B cell (primary cell): ENCODE measurements around the gene CDIP1. TPM values are rescaled to one million over a fixed set of nuclear protein-coding genes. Genes with fewer than 3 reads are reported as not detected.

Experiments used
- ATAC-seq: fragments of 200-7000 bp; cut with Tn5 transposase; one replicate; pipeline ENCODE4 v1.10.0; 2021; ENCODE audit warnings: low read depth, mild to moderate bottlenecking, moderate number of reproducible peaks, moderate library complexity
- CTCF ChIA-PET: fragments of 350-600 bp; sonication (Branson Sonifier 250); formaldehyde crosslinking; loops from one replicate; lab custom pipeline; 2021; ENCODE audit warnings: antibody characterized with exemption, inconsistent platforms; lab: Charles Lee
- POLR2A ChIA-PET: fragments of 350-600 bp; sonication (Branson Sonifier 250); formaldehyde crosslinking; loops from one replicate; lab custom pipeline; 2021; ENCODE audit warnings: antibody characterized with exemption; lab: Charles Lee
- DNase-seq: peaks from one replicate; pipeline ENCODE4 v3.0.0; 2013
- H2AFZ ChIP-seq: 2 replicates; pipeline ENCODE4 v1.6.1; 2012; ENCODE audit warnings: mild to moderate bottlenecking, low read depth, low read length; ENCODE audit not compliant: insufficient read depth, poor library complexity, severe bottlenecking
- H3K27ac ChIP-seq, 2 donors: 1 replicate in 1 of 2; 2 replicates in 1 of 2; pipeline ENCODE4 v1.5.1; 2012 to 2013; ENCODE audit warnings: low read length in 2 of 2, mild to moderate bottlenecking in 2 of 2, moderate library complexity in 1 of 2
- H3K27me3 ChIP-seq, 4 experiments: fragments of 200-600 bp in 1 of 4; sonication (generic) in 1 of 4; replicated peaks in 1 of 4; 1 replicate in 2 of 4; 2 replicates in 2 of 4; pipeline versions ENCODE4 v1.6.1 to v1.7.0; 2013 to 2016; ENCODE audit warnings: low read length in 3 of 4, mild to moderate bottlenecking in 2 of 4, mixed read lengths in 1 of 4, moderate library complexity in 1 of 4; ENCODE audit not compliant: insufficient read depth in 4 of 4, control insufficient read depth in 3 of 4; ENCODE audit errors: control extremely low read depth in 1 of 4
- H3K36me3 ChIP-seq, 2 experiments: replicated peaks in 1 of 2; 1 replicate in 1 of 2; 2 replicates in 1 of 2; pipeline versions ENCODE4 v1.6.1 to v1.7.1; 2013; ENCODE audit warnings: low read length in 1 of 2; ENCODE audit not compliant: insufficient read depth in 2 of 2, control insufficient read depth in 1 of 2; ENCODE audit errors: control extremely low read depth in 1 of 2, extremely low read depth in 1 of 2
- H3K4me1 ChIP-seq, 2 donors: fragments of 200-600 bp in 1 of 2; sonication (generic) in 1 of 2; 1 replicate in 1 of 2; 2 replicates in 1 of 2; pipeline versions ENCODE4 v1.5.1 to v1.6.1; 2013 to 2017; ENCODE audit warnings: low read length in 2 of 2; ENCODE audit not compliant: control insufficient read depth in 2 of 2, insufficient read depth in 2 of 2
- H3K4me2 ChIP-seq: replicated peaks from 2 replicates; pipeline ENCODE3; 2012; ENCODE audit warnings: mild to moderate bottlenecking, low read depth, low read length; ENCODE audit not compliant: poor library complexity, severe bottlenecking
- H3K4me3 ChIP-seq, 5 experiments: fragments of 200-600 bp in 1 of 5; sonication (generic) in 1 of 5; 1 replicate in 3 of 5; 2 replicates in 2 of 5; pipeline versions ENCODE4 v1.5.1 to v1.7.0; 2011 to 2016; ENCODE audit warnings: low read length in 4 of 5, mild to moderate bottlenecking in 4 of 5, low read depth in 2 of 5, control low read depth in 1 of 5, moderate library complexity in 1 of 5; ENCODE audit not compliant: insufficient read depth in 1 of 5; ENCODE audit errors: control extremely low read depth in 1 of 5, extremely low read depth in 1 of 5
- H3K79me2 ChIP-seq: fragments of 200-600 bp; sonication (generic); one replicate; pipeline ENCODE4 v1.6.0; 2016; ENCODE audit warnings: low read length; ENCODE audit not compliant: control insufficient read depth, insufficient read depth
- H3K9ac ChIP-seq: fragments of 200-600 bp; sonication (generic); 2 replicates; pipeline ENCODE4 v1.6.1; 2017; ENCODE audit warnings: mild to moderate bottlenecking, low read length, moderate library complexity
- H3K9me3 ChIP-seq, 3 donors: one replicate each; pipeline versions ENCODE4 v1.6.1 to v1.7.1; 2013; ENCODE audit warnings: low read length in 2 of 3; ENCODE audit not compliant: control insufficient read depth in 2 of 3, insufficient read depth in 1 of 3; ENCODE audit errors: control extremely low read depth in 1 of 3
- H4K20me1 ChIP-seq: 2 replicates; pipeline ENCODE4 v1.6.0; 2012; ENCODE audit warnings: mild to moderate bottlenecking, low read length; ENCODE audit not compliant: insufficient read depth, control insufficient read depth, poor library complexity, severe bottlenecking
- H3K27ac Mint-ChIP-seq: one replicate; pipeline ENCODE4 v1.8.0; 2021; ENCODE audit warnings: mixed read lengths
- H3K27me3 Mint-ChIP-seq: one replicate; pipeline ENCODE4 v1.8.0; 2021; ENCODE audit warnings: mixed read lengths
- H3K4me1 Mint-ChIP-seq: one replicate; pipeline ENCODE4 v1.8.0; 2021; ENCODE audit warnings: mixed read lengths
- H3K4me3 Mint-ChIP-seq: one replicate; pipeline ENCODE4 v1.8.0; 2021; ENCODE audit warnings: mixed read lengths
- H3K9me3 Mint-ChIP-seq: one replicate; pipeline ENCODE4 v1.8.0; 2022; ENCODE audit warnings: mixed read lengths; ENCODE audit not compliant: insufficient read depth
- CTCF ChIP-seq: fragments of 200-600 bp; IDR thresholded peaks from one replicate; pipeline ENCODE4 v1.8.0; 2022; ENCODE audit warnings: antibody characterized with exemption, mild to moderate bottlenecking
- EZH2 ChIP-seq: IDR thresholded peaks from 2 replicates; pipeline ENCODE4 v1.6.1; 2012; ENCODE audit warnings: borderline replicate concordance, low read depth, mild to moderate bottlenecking, moderate library complexity, low read length; ENCODE audit not compliant: insufficient read depth, poor library complexity, severe bottlenecking
- whole genome bisulfite sequencing: methylation state at CpG from one replicate; pipeline ENCODE4 v1.1.5; 2013; ENCODE audit warnings: missing lambda C conversion rate; ENCODE audit not compliant: insufficient coverage; 5-methylcytosine and 5-hydroxymethylcytosine counted together
- intact Hi-C: fragments of 100-400 bp; cut with micrococcal nuclease; formaldehyde crosslinking; loops from one replicate; pipeline ENCODE4 v1.10.0; 2022
- polyA plus RNA-seq: library from polyadenylated mRNA; depleted of rRNA; stranded (reverse); fragments of >200 nt; gene quantifications from 2 replicates; pipeline ENCODE4 v1.2.3, GENCODE V29; 2012
- total RNA-seq, 2 donors: library from RNA; stranded (reverse); fragments of 120-200 nt in 1 of 2; gene quantifications; 1 replicate in 1 of 2; 2 replicates in 1 of 2; pipeline versions ENCODE4 v1.2.3 to v1.2.4, GENCODE V29; 2013 to 2022

The CDIP1 gene
- total and polyA plus RNA-seq, 2 donors (not counting 1 experiment from before 2014, with no cell fraction given) = 12.8 to 20.3 TPM

- Histone ChIP-seq H3K4me1 (peaks cover 0 to 9% of the 10 kb centered on the region in 2 donors), H3K27ac (no peak overlapping the region), H2AFZ (no peak overlapping the region), H3K36me3 (no peaks in the 10 kb centered on the region), H3K4me3 (no peak overlapping the region), H3K4me2 (no peak overlapping the region), H3K79me2 (no peaks in the 10 kb centered on the region), H3K27me3 (no peaks in the 10 kb centered on the region), H3K9ac (no peak overlapping the region), H3K9me3 (no peaks in the 10 kb centered on the region), H4K20me1 (no peaks in the 10 kb centered on the region)
- H3K4me3 Mint-ChIP-seq = no peak overlapping the region
- peaks cover 6% of the 10 kb centered on the region for H3K27me3 Mint-ChIP-seq
- H3K4me1 Mint-ChIP-seq = peaks cover 3% of the 10 kb centered on the region
- WGBS = 60% methylated on average over 2 of the region's 3 CpGs
- ChIA-PET CTCF (interaction anchor here (1.3 to 8.2 kb wide), 2 partner anchors 10 to 46 kb away, joined by 6 to 178 read pairs; no protein-coding TSS in a partner anchor), POLR2A (interaction anchor here (0.5 to 0.7 kb wide), 2 partner anchors 94 to 141 kb away, joined by 4 to 8 read pairs; partner anchors contain the start of gene NUDT16L1)
- no peak overlapping the region for H3K27ac Mint-ChIP-seq
- no peak for DNase-seq
- ATAC-seq = no peak
- intact Hi-C loops = no loop called here
- H3K9me3 Mint-ChIP-seq = no peaks in the 10 kb centered on the region
- no peak for TF ChIP-seq EZH2
- no peak for TF ChIP-seq CTCF
Measured at GRCh38 chr16:4552541-4552940, 14.0 kb upstream of the CDIP1 start.

GRCh38 chr16:4550591-4550990, 12.0 kb upstream of the CDIP1 start:
- Histone ChIP-seq H3K4me1 (peaks cover 0 to 9% of the 10 kb centered on the region in 2 donors), H3K36me3 (no peaks in the 10 kb centered on the region), H2AFZ (no peak overlapping the region), H3K79me2 (no peaks in the 10 kb centered on the region), H3K4me3 (no peak overlapping the region), H3K27me3 (no peaks in the 10 kb centered on the region), H3K9me3 (no peaks in the 10 kb centered on the region), H4K20me1 (no peaks in the 10 kb centered on the region), H3K27ac (no peak overlapping the region), H3K4me2 (no peak overlapping the region), H3K9ac (no peak overlapping the region)
- 90% methylated on average over 3 of the region's 4 CpGs for WGBS
- H3K4me1 Mint-ChIP-seq = peaks cover 3% of the 10 kb centered on the region
- H3K9me3 Mint-ChIP-seq = no peaks in the 10 kb centered on the region
- intact Hi-C loops = no loop called here
- peaks cover 6% of the 10 kb centered on the region for H3K27me3 Mint-ChIP-seq
- H3K4me3 Mint-ChIP-seq = no peak overlapping the region
- DNase-seq (no peak), ATAC-seq (no peak)
- POLR2A ChIA-PET = no interaction called here
- CTCF ChIA-PET = interaction anchor here (0.8 to 8.2 kb wide), 6 partner anchors 12 to 199 kb away, joined by 3 to 178 read pairs (median 4); partner anchors contain the start of gene CDIP1
- peak overlapping the region; percentile 53 for H3K27ac Mint-ChIP-seq
- no peak for TF ChIP-seq EZH2
- TF ChIP-seq CTCF = no peak
